K562 (cell line): ENCODE data around the gene SETD4. TPM values are rescaled to one million over a fixed set of nuclear protein-coding genes. Genes with fewer than 3 reads are reported as not detected.

Source experiments
- CBFA2T3 ChIP-seq: fragments of 450-650 bp; IDR thresholded peaks from 2 replicates; pipeline ENCODE4 v1.6.1; 2017
- DIDO1 ChIP-seq: fragments of 450-650 bp; IDR thresholded peaks from 2 replicates; pipeline ENCODE4 v1.6.1; 2016; ENCODE audit warnings: low read depth, missing biosample characterization, missing genetic modification characterization
- DPF2 ChIP-seq: fragments of 450-650 bp; IDR thresholded peaks from 2 replicates; pipeline ENCODE4 v1.6.1; 2016
- ETV6 ChIP-seq, 3 experiments: fragments of 150-350 bp in 1 of 3; sonication (generic) in 1 of 3; formaldehyde crosslinking in 1 of 3; IDR thresholded peaks; 2 replicates each; pipeline versions ENCODE4 v1.6.1 to v1.8.0; 2014 to 2022; ENCODE audit warnings: borderline replicate concordance in 2 of 3, low read depth in 2 of 3, antibody characterized with exemption in 1 of 3, low read length in 1 of 3, mild to moderate bottlenecking in 1 of 3, missing genetic modification reagents in 1 of 3
- HMBOX1 ChIP-seq: sonication (generic); IDR thresholded peaks from 2 replicates; pipeline ENCODE4 v1.6.1; 2016
- LARP7 ChIP-seq: fragments of 450-650 bp; IDR thresholded peaks from 2 replicates; pipeline ENCODE4 v1.6.1; 2016
- MAX ChIP-seq: sonication (generic); formaldehyde crosslinking; IDR thresholded peaks from 2 replicates; pipeline ENCODE4 v1.9.0; 2022; ENCODE audit warnings: mild to moderate bottlenecking, missing genetic modification reagents
- MLLT1 ChIP-seq, 2 experiments: fragments of 450-650 bp; IDR thresholded peaks; 2 replicates each; pipeline ENCODE4 v1.6.1; 2016
- MLX ChIP-seq, 2 experiments: fragments of 450-650 bp in 1 of 2; sonication (generic) in 1 of 2; formaldehyde crosslinking; conservative IDR thresholded peaks; 2 replicates each; pipeline versions ENCODE4 v1.4.0 to v1.8.1; 2020 to 2022; ENCODE audit warnings: mild to moderate bottlenecking in 1 of 2, missing genetic modification reagents in 1 of 2
- MYC ChIP-seq, 2 experiments: fragments of 250-450 bp in 1 of 2; sonication (Bioruptor Pico) in 1 of 2; IDR thresholded peaks; 2 replicates each; pipeline versions ENCODE4 v1.5.1 to v1.6.1; 2012 to 2021; ENCODE audit warnings: low read depth in 2 of 2, borderline replicate concordance in 1 of 2, improper control_type of control experiment in 1 of 2, low read length in 1 of 2, mild to moderate bottlenecking in 1 of 2, moderate library complexity in 1 of 2
- POLR2A ChIP-seq: fragments of 450-650 bp; conservative IDR thresholded peaks from 2 replicates; pipeline ENCODE4 v1.6.1; 2016
- POLR3G ChIP-seq: IDR thresholded peaks from 2 replicates; pipeline ENCODE4 v1.6.1; 2011; ENCODE audit not compliant: insufficient read length, insufficient replicate concordance; ENCODE audit errors: extremely low read depth
- RHOXF2B ChIP-seq: fragments of 250-450 bp; sonication (Bioruptor Pico); conservative IDR thresholded peaks from 2 replicates; pipeline ENCODE4 v1.5.1; 2021
- SP2 ChIP-seq: IDR thresholded peaks from 2 replicates; pipeline ENCODE4 v1.6.1; 2011; ENCODE audit warnings: mild to moderate bottlenecking, low read depth, low read length, moderate library complexity; ENCODE audit not compliant: poor library complexity, severe bottlenecking; ENCODE audit errors: extremely low read depth
- ZNF507 ChIP-seq: conservative IDR thresholded peaks from 2 replicates; pipeline ENCODE4 v1.6.1; 2017; ENCODE audit warnings: missing genetic modification characterization, missing compliant biosample characterization
- ZNF592 ChIP-seq: fragments of 450-650 bp; IDR thresholded peaks from 2 replicates; pipeline ENCODE4 v1.6.1; 2017; ENCODE audit warnings: antibody characterized with exemption, mild to moderate bottlenecking
- polyA plus RNA-seq, 8 experiments: library from polyadenylated mRNA; depleted of rRNA in 4 of 8; stranded (reverse) in 5 of 8; unstranded in 3 of 8; fragments of >200 nt; fragmentation: Nextera tagmentation in 2 of 8; fragmentation: Illumina TruSeq in 1 of 8; extraction: Ambion mirVana in 2 of 8; extraction: Trizol in 1 of 8; gene quantifications; 2 replicates each; pipeline versions ENCODE4 v1.2.1 to v1.2.3, GENCODE V29; 2011 to 2014; ENCODE audit warnings: inconsistent platforms in 1 of 8, missing spikeins in 1 of 8
- total RNA-seq, 7 experiments: library from RNA; depleted of rRNA in 6 of 7; stranded (reverse); fragments of >200 nt in 6 of 7; fragmentation: Illumina TruSeq in 2 of 7; extraction: Trizol in 2 of 7; gene quantifications; 2 replicates each; pipeline versions ENCODE4 v1.2.1 to v1.2.3, GENCODE V29; 2011 to 2021; ENCODE audit warnings: low replicate concordance in 1 of 7

Gene SETD4
- total and polyA plus RNA-seq, 9 of the 15 experiments (the other 6 are each of a cell fraction or from before 2014, with no cell fraction given): 16.1 to 51.3 (median 25.7) TPM

- peak; percentile 94 for TF ChIP-seq POLR2A
- no peak for TF ChIP-seq ZNF592
- peak; percentile 16; the same call in 1 of the 2 replicates for TF ChIP-seq HMBOX1
- no peak for TF ChIP-seq ZNF507 (tag)
- peak in 1 of 2 experiments; percentile 76; a peak in 2 of 4 replicates for TF ChIP-seq MLLT1 (IDR thresholded peaks at IDR 0.05)
- TF ChIP-seq MAX (CRISPR knock-in tag): peak; percentile 97
- 0 out of 2 replicates have a peak, but pooled peaks have one; percentile 37 for TF ChIP-seq DPF2
- TF ChIP-seq RHOXF2B: 0 out of 2 replicates have a peak, but pooled peaks have one; percentile 64
- no peak for TF ChIP-seq CBFA2T3
- 0 out of 2 replicates have a peak, but pooled peaks have one; percentile 37 for TF ChIP-seq LARP7
- no peak for TF ChIP-seq ETV6 (IDR thresholded peaks at IDR 0.05; ENCODE audit: borderline replicate concordance in 1 of 2, low read depth in 2 of 2, low read length in 1 of 2)
- TF ChIP-seq ETV6 (CRISPR knock-in tag; IDR thresholded peaks at IDR 0.05; ENCODE audit: borderline replicate concordance): no peak
- peak; percentile 23 for TF ChIP-seq SP2
- TF ChIP-seq DIDO1 (tag): peak; percentile 47; the same call in 1 of the 2 replicates
- TF ChIP-seq MLX (CRISPR knock-in tag; conservative IDR thresholded peaks at IDR 0.05): 0 out of 4 replicates have a peak, but pooled peaks of 1 of the 2 experiments have one; percentile 65
- peak; percentile 88 for TF ChIP-seq MYC (IDR thresholded peaks at IDR 0.05; ENCODE audit: low read depth, low read length)
- peak; percentile 66; the same call in 1 of the 2 replicates for TF ChIP-seq MYC (CRISPR knock-in tag; IDR thresholded peaks at IDR 0.05; ENCODE audit: borderline replicate concordance, low read depth)
- TF ChIP-seq POLR3G: no peak
Measured at GRCh38 chr21:36060159-36060921, at the start of gene SETD4 (continued).
